HepG2 (cell line): ENCODE data around the gene RAD51. TPM values are rescaled to one million over a fixed set of nuclear protein-coding genes. Genes with fewer than 3 reads are reported as not detected.

Experiments
- ATAC-seq: fragments of 200-7000 bp; cut with Tn5 transposase; 3 replicates; pipeline ENCODE4 v1.9.1; 2020; ENCODE audit warnings: mild to moderate bottlenecking, moderate library complexity
- BruUV-seq: library from RNA; stranded (reverse); fragments of 400-500 nt; replicated peaks from 2 replicates; lab custom pipeline; 2021; lab: Mats Ljungman, UMichigan
- CTCF ChIA-PET: fragments of 300-600 bp; formaldehyde crosslinking; extraction: SDS; loops from one replicate; lab custom pipeline; 2021; ENCODE audit warnings: low total read pairs, inconsistent platforms, low intra/inter-chr PET ratio; lab: Yijun Ruan, JAX
- POLR2A ChIA-PET: fragments of 350-600 bp; sonication (Branson Sonifier 250); formaldehyde crosslinking; loops from one replicate; lab custom pipeline; 2020; ENCODE audit warnings: antibody characterized with exemption, inconsistent platforms; lab: Yijun Ruan, JAX
- DNase-seq: peaks from one replicate; pipeline ENCODE4 v3.0.0-alpha.2; 2015; ENCODE audit warnings: low spot score
- FAIRE-seq: peaks from 3 replicates; lab custom pipeline; 2011; peaks lifted over from hg19 to GRCh38; lab: Jason Lieb, UNC
- H2AFZ ChIP-seq: one replicate; pipeline ENCODE4 v1.6.1; 2011; ENCODE audit warnings: low read length, inconsistent platforms
- H3K27ac ChIP-seq: fragments of 300-600 bp; 3 replicates; pipeline ENCODE4 v1.8.0; 2011; ENCODE audit warnings: mixed run types, mild to moderate bottlenecking, mixed read lengths, low read length, inconsistent platforms; ENCODE audit not compliant: insufficient read depth; ENCODE audit errors: extremely low read length
- H3K27me3 ChIP-seq, 2 experiments: fragments of 200-600 bp in 1 of 2; 2 replicates in 1 of 2; 3 replicates in 1 of 2; pipeline versions ENCODE4 v1.6.0 to v1.8.0; 2011; ENCODE audit warnings: low read length in 2 of 2, mild to moderate bottlenecking in 2 of 2, moderate library complexity in 2 of 2, inconsistent platforms in 1 of 2; ENCODE audit not compliant: insufficient read depth in 2 of 2, control insufficient read depth in 1 of 2
- H3K36me3 ChIP-seq, 2 experiments: fragments of 200-600 bp in 1 of 2; replicated peaks in 1 of 2; 2 replicates in 1 of 2; 3 replicates in 1 of 2; pipeline versions ENCODE4 v1.5.1 to v1.8.0; 2011; ENCODE audit warnings: low read length in 2 of 2, inconsistent platforms in 1 of 2; ENCODE audit not compliant: insufficient read depth in 2 of 2, control insufficient read depth in 1 of 2
- H3K4me1 ChIP-seq: 2 replicates; pipeline ENCODE4 v1.5.1; 2012; ENCODE audit warnings: low read length, inconsistent platforms; ENCODE audit not compliant: insufficient read depth
- H3K4me2 ChIP-seq: 2 replicates; pipeline ENCODE4 v1.6.0; 2011; ENCODE audit warnings: low read depth, low read length, inconsistent platforms
- H3K4me3 ChIP-seq, 3 experiments: fragments of 200-600 bp in 1 of 3; sonication (generic), shearing (Covaris generic) in 1 of 3; replicated peaks in 1 of 3; 2 replicates each; pipeline ENCODE4 v1.5.1; 2011 to 2016; ENCODE audit warnings: low read length in 3 of 3, inconsistent platforms in 2 of 3, low read depth in 2 of 3, mild to moderate bottlenecking in 2 of 3, control low read depth in 1 of 3, mixed read lengths in 1 of 3; ENCODE audit not compliant: insufficient read depth in 1 of 3
- H3K79me2 ChIP-seq: one replicate; pipeline ENCODE4 v1.6.1; 2011; ENCODE audit warnings: low read length, inconsistent platforms; ENCODE audit not compliant: insufficient read depth
- H3K9ac ChIP-seq: 2 replicates; pipeline ENCODE4 v1.6.0; 2011; ENCODE audit warnings: mild to moderate bottlenecking, low read depth, low read length, inconsistent platforms; ENCODE audit not compliant: insufficient read depth
- H3K9me3 ChIP-seq: 2 replicates; pipeline ENCODE4 v1.5.1; 2012; ENCODE audit warnings: mild to moderate bottlenecking, low read length
- H4K20me1 ChIP-seq: 2 replicates; pipeline ENCODE4 v1.6.0; 2011; ENCODE audit warnings: inconsistent platforms, mild to moderate bottlenecking, low read length, moderate library complexity; ENCODE audit not compliant: insufficient read depth
- PRDM4 ChIP-seq: sonication (generic); formaldehyde crosslinking; IDR thresholded peaks from 2 replicates; pipeline ENCODE4 v1.9.0; 2021; ENCODE audit warnings: missing genetic modification reagents, borderline replicate concordance
- RFX1 ChIP-seq: fragments of 450-650 bp; IDR thresholded peaks from 2 replicates; pipeline ENCODE4 v1.6.1; 2017
- SMC3 ChIP-seq: IDR thresholded peaks from 2 replicates; pipeline ENCODE4 v1.6.1; 2011; ENCODE audit warnings: low read length, improper control_type of control experiment
- TCF7L2 ChIP-seq: IDR thresholded peaks from 2 replicates; pipeline ENCODE4 v1.6.1; 2011; ENCODE audit warnings: mild to moderate bottlenecking, low read depth, low read length, moderate library complexity
- ZBTB44 ChIP-seq: sonication (generic); formaldehyde crosslinking; IDR thresholded peaks from 2 replicates; pipeline ENCODE4 v1.4.0; 2020; ENCODE audit warnings: missing genetic modification reagents
- ZNF350 ChIP-seq: sonication (generic); formaldehyde crosslinking; IDR thresholded peaks from 2 replicates; pipeline ENCODE4 v1.4.0; 2020; ENCODE audit warnings: mild to moderate bottlenecking, low read depth, missing genetic modification reagents, borderline replicate concordance
- ZNF552 ChIP-seq: sonication (generic); formaldehyde crosslinking; IDR thresholded peaks from 2 replicates; pipeline ENCODE4 v1.9.0; 2022; ENCODE audit warnings: missing genetic modification reagents, mild to moderate bottlenecking, borderline replicate concordance
- ZNF878 ChIP-seq: sonication (generic); formaldehyde crosslinking; IDR thresholded peaks from 2 replicates; pipeline ENCODE4 v1.8.1; 2023; ENCODE audit warnings: mild to moderate bottlenecking, missing genetic modification reagents, moderate library complexity
- WGBS: methylation state at CpG from one replicate; pipeline ENCODE4 v1.1.6; 2017; ENCODE audit warnings: low lambda C conversion rate; 5-methylcytosine and 5-hydroxymethylcytosine counted together
- in situ Hi-C: cut with HindIII; loops from 2 replicates; pipeline ENCODE4 v1.10.0; 2017; ENCODE audit warnings: low pct_unique_long_range_greater_than_20kb; ENCODE audit not compliant: extremely low pct_ligation_motif_present
- intact Hi-C: fragments of 100-400 bp; cut with micrococcal nuclease; formaldehyde crosslinking; loops from one replicate; pipeline ENCODE4 v1.10.0; 2022; ENCODE audit not compliant: unreplicated experiment
- polyA plus RNA-seq, 8 experiments: library from polyadenylated mRNA; depleted of rRNA in 3 of 8; stranded (reverse) in 7 of 8; unstranded in 1 of 8; fragments of >200 nt; fragmentation: Illumina TruSeq in 4 of 8; extraction: Trizol in 4 of 8; gene quantifications; 2 replicates each; pipeline versions ENCODE4 v1.2.1 to v1.2.3, GENCODE V29; 2011 to 2016; ENCODE audit warnings: low read depth in 4 of 8, missing spikeins in 1 of 8, mixed read lengths in 1 of 8; ENCODE audit not compliant: insufficient read depth in 1 of 8
- total RNA-seq, 5 experiments: library from RNA; depleted of rRNA; stranded (reverse); fragments of >200 nt; fragmentation: Illumina TruSeq; extraction: Trizol; gene quantifications; 2 replicates each; pipeline ENCODE4 v1.2.3, GENCODE V29; 2016; ENCODE audit warnings: low read depth in 1 of 5

The RAD51 gene
- total and polyA plus RNA-seq, 2 of the 13 experiments (the other 11 are each of a cell fraction or from before 2014, with no cell fraction given) = 8.5 to 12.8 TPM

- no peak for TF ChIP-seq PRDM4 (CRISPR knock-in tag)
- no peak for TF ChIP-seq TCF7L2
- TF ChIP-seq ZNF878 (CRISPR knock-in tag) = no peak
- TF ChIP-seq ZNF552 (CRISPR knock-in tag) = no peak
- TF ChIP-seq ZBTB44 (CRISPR knock-in tag) = no peak
- no peak for TF ChIP-seq SMC3
- TF ChIP-seq, all 625 proteins: peak for 0
Observed at GRCh38 chr15:40706121-40706520, 11.1 kb downstream of the RAD51 start (continued).

DNA sequence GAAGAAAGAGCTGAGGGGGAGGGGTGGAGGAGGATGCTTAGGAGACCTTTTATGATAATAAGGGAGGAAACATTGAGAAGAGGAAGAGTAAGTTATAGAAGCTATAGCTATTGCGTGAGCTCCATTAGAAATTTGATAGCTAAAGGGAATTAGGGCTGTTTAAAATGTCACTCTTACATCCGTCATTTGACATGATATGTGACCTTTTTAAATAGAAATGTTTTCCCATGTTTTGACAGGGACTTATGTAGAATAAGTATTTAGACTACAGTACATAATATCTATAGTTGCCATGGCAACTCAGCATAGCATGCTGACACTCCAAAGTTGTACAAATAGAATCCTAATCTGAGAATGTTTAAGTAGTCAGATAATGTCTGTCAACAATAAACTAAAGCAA is 19.2 kb downstream of the RAD51 start:
- H2AFZ ChIP-seq = no peak overlapping the region
- no peaks in the 10 kb centered on the region for H3K9me3 ChIP-seq
- no peak for FAIRE-seq
- in situ Hi-C loops = no loop called here
- 48% methylated on average over 2 of the region's 2 CpGs for whole genome bisulfite sequencing
- peaks cover 5 to 48% of the 10 kb centered on the region in 2 experiments; a peak in 4 of 5 replicates for H3K36me3 ChIP-seq
- no peaks in the 10 kb centered on the region for H3K79me2 ChIP-seq
- BruUV-seq = no TSS peak
- CTCF ChIA-PET = no interaction called here
- H3K4me3 ChIP-seq = no peak overlapping the region
- H3K4me2 ChIP-seq = no peak overlapping the region
- no peak for ATAC-seq
- no peaks in the 10 kb centered on the region for H3K4me1 ChIP-seq
- no peak for TF ChIP-seq ZNF350 (CRISPR knock-in tag)
- TF ChIP-seq RFX1 = peak; percentile 30; the same call in 1 of the 2 replicates
- TF ChIP-seq, all 625 proteins: peak for 1
- intact Hi-C loops = no loop called here
- Histone ChIP-seq H3K27ac (no peak overlapping the region), H3K27me3 (no peaks in the 10 kb centered on the region), H3K9ac (no peak overlapping the region), H4K20me1 (no peaks in the 10 kb centered on the region)
- POLR2A ChIA-PET = no interaction called here
- no peak for DNase-seq
